HG03460 (cell line): Measurements from ENCODE around the gene SNRNP70.
"Not testable (repeated sequence)": the region's sequence is repeated elsewhere in the genome, so short reads cannot be mapped to it uniquely, and the experiment has no call there.

Experiments
- ATAC-seq: cut with Tn5 transposase; IDR thresholded peaks from one replicate; pipeline ENCODE4 v1.9.1; 2021; ENCODE audit not compliant: unreplicated experiment

SNRNP70 gene

DNA sequence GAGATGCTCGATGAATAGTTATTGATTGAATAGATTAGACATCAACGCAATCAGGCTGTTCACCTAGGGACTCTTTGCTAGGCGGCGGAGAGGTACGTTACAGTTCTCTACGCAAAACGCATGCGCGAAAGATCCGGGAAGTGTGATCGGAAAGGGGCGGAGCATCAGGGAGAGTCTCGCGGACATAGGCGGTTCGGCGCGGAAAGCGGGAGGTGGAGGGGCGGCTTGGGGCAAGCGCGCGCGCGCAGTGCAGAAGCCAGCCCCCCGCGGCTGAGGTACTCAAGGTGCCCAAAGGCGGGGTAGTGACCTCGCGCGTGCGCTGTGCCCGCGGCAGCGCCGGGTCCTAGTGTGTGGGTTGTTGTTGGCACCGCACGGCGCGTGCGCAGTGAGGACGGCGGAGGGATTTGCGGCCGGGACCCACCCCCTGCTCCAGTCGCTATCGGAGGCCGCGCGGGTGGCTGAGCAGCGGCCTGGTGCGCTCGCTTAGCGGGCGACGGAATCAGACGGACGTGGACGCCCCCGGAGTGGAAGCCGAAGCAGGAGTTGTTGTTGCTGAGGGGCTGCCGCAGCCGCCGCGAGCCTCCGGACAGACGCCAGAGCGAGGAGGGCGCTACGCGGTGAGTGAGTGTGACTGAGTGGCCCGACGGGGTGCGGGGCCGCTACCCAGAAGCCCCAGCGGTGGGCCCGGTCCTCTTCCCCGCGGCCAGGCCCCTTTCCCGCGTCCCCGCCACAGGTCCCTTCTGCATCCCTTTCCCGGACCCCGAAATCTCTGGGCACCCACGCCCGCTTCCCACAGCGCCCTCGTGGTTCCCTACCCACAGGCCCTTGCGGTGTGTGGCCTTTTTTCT lies at the start of gene SNRNP70:
SNRNP70 (plus strand) TSS at position 432 of the 848 bp plus-strand sequence. CDS start 964 bp downstream, outside the sequence.
- ATAC-seq, result peak; percentile 84

GRCh38 chr19:49036815-49037214 lies 48.4 kb upstream of the SNRNP70 start, which contains the start of gene CGB1:
CGB1 (minus strand) TSS chr19:49036895; CDS start chr19:49036711, 184 bp downstream.
- not testable (repeated sequence) for ATAC-seq

- not testable (repeated sequence) for ATAC-seq
These were observed 47.1 kb upstream of the SNRNP70 start for GRCh38 chr19:49038111-49038510.

DNA sequence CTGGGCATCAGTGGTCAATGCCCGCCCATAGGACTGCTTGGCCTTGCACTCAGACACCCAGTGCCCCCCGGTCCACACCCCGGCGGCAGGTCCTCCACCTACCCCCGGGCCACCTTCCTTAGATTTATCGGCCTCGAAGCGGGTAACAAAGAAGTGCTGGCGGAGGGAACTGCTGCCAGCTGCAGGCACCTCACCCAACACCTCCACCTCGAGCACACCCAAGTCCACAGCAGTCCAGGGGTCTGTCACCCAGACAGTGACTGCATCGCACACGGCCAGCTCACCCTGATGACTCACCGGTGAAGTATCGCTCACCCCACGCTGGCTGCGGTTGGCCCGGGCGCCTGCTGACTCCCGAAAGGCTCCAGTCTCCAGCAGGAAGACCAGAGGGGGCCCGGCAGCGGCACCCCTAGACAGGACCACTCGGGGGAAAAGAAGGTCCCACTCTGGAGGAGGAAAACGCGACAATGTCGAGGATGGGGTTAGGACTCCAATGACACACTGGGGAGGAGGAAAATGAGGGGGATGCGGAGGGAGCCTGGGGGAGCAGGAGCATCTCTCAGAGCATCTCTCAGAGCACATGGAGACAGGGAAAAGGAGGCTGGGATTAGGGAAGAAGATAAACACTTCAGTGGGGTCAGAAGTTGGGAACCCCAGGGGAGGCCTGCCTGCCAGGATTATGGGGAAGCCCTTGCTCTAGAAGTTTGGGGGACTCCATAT lies 46.5 kb upstream of the SNRNP70 start:
- not testable (repeated sequence) for ATAC-seq

DNA sequence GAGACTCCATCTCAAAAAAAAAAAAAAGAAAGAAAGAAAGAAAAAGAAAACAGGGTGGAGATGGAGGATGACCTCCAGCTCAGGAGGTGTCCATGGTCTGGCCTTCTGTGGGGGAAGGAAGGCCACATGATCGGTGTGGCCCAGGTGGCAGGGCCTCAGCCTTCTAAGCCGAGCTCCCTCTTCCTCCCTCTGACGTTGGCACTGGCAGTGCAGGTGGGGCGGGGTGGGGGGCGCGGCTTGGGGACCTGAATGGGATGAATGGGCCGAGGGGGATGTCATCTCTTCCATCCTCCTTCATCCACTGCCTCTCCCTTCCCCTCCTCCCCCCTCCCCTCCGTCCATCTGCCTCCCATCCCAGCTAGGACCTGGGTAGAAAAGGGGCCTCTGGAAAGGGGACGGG lies 45.5 kb upstream of the SNRNP70 start:
- not testable (repeated sequence) for ATAC-seq

GRCh38 chr19:49042177-49042576 lies 43.1 kb upstream of the SNRNP70 start:
- no peak for ATAC-seq

GRCh38 chr19:49042666-49043065 lies 42.6 kb upstream of the SNRNP70 start:
- not testable (repeated sequence) for ATAC-seq

- ATAC-seq, result not testable (repeated sequence)
These were observed 41.7 kb upstream of the SNRNP70 start, which contains the start of gene CGB5 for GRCh38 chr19:49043548-49043947. CGB5 (plus strand) TSS chr19:49043848; CDS start chr19:49044210, 362 bp downstream.

- not testable (repeated sequence) for ATAC-seq
These were observed 36.2 kb upstream of the SNRNP70 start, which contains the start of gene CGB8 for GRCh38 chr19:49049011-49049410. CGB8 (minus strand) TSS chr19:49049111; CDS start chr19:49048739, 372 bp downstream.

DNA sequence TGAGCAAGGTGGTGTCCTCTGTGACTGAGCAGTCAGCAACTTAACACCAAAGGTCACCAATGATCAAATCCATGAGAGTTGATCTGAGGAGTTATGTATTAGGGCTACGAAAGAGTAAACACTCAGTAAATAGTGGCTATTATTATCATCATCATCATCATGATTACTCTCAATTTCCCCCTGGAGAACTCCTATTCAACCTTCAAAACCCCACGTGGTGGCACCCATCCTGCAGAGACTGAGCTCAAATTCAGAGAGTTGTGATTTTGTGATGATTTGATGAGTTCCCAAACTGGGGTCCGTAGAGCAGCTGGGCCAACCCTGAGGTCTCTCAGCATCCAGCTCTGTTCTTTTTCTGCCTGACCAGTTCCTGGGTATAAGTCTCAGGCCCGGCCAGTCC lies 35.4 kb upstream of the SNRNP70 start:
- not testable (repeated sequence) for ATAC-seq

- ATAC-seq, result not testable (repeated sequence)
These were observed 34.7 kb upstream of the SNRNP70 start for GRCh38 chr19:49050376-49051033.

DNA sequence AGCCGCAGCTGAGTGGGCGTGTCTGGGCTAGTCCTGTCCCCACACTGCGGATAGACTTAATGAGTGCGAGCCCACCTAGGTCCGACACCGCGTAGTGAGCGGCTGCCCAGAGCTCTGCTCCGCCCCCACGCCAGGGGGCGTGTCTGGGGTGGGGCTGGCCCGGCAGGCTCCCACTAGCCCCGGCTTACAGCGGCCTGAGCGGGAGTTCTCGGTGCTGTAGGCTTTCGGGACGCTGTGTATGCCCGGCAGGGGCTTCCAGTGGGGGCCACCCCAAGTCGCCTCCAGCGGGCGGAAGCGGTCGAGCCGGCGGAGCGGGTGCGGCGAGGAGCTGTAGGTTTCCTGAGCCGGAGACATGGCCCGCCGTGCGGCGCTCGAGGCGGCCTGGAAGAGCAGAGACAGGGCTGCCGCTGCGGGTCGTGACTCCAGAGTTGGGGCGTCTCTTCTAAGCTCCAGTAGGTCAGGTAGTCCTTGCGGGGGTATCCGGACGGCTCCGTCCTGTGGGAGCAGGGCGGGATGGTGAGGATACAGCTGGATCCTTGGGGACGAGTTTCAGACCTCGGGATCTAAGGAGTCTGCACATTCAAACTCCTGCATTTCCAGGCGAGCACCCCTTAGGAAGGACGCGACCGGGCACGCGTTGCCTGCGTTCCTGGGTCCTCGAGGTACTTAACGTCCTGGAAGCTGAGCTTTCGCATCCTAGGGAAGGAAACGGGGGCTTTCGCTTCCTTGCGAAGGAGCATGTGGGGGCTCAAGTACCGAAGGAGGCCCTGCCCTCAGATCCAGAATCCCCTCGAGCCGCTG lies 28.9 kb upstream of the SNRNP70 start:
- ATAC-seq, result no peak

- not testable (repeated sequence) for ATAC-seq
These were observed 28.2 kb upstream of the SNRNP70 start for GRCh38 chr19:49056902-49057596.

DNA sequence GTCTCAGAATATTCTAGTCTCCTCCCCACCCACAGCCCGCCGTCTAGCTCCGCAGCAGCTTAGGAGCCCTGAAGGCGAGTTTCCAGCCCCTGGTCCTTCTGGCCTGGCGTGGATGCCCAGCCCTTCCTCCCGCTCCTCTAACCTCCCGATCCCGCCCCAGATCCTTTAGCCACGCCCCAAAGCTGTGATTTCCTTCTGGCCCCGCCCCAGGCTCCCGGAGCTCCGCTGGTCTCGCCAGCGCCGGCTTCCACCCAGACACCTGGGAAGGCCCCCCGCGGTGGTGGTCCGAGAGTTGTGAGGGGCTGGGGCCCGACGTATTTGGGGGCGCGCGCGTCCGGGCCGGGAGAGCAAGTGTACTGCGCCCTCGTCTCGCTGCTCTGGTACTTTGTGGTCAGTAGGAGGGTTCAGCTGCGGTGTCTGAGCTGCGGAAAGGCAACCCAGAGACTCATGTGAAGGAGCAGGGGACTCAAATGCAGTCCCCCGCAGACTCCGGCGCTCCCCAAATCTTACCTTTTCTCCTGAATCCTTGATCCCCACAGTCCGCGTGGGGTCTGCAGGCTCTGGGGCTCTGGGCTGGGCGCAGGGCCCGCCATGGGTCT lies 27.5 kb upstream of the SNRNP70 start, which contains the start of gene CGB7:
CGB7 (minus strand) TSS at position 114 of the 599 bp plus-strand sequence. CDS start 2,374 bp downstream, outside the sequence.
- ATAC-seq, result no peak

DNA sequence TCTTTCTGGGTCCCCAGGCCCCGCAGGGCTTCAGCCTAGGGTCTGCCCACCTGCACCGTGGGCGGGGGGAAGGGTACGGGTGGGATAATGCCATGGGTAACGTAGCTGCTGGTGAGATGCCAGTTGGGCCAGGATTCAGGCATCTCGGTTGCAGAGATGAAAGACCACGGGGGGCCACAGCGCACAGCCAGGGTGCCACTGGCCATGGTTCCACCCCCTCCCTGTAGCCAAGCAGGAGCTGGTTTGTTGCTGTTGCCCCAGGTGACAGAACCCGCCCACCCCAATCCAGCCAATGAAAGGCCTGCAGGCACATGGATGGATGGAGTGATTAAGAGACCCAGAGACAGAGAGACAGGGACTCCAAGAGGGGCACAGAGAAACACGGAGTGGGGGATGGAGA lies 26.7 kb upstream of the SNRNP70 start:
- ATAC-seq, result no peak

- no peak for ATAC-seq
These were observed 26.2 kb upstream of the SNRNP70 start for GRCh38 chr19:49059053-49059452.

- ATAC-seq, result no peak
These were observed 24.3 kb upstream of the SNRNP70 start for GRCh38 chr19:49061000-49061399.

DNA sequence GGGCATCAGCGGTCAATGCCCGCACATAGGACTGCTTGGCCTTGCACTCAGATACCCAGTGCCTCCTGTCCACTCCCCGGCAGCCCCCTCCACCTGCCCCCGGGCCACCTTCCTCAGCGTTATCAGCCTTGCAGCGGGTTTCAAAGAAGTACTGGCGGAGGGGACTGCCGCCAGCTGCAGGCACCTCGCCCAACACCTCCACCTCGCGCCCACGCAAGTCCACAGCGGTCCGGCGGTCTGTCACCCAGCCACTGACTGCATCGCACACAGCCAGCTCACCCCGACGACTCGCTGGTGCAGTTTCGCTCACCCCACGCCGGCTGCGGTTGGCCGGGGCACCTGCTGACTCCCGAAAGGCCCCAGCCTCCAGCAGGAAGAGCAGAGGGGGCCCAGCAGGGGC lies 23.8 kb upstream of the SNRNP70 start:
- no peak for ATAC-seq

DNA sequence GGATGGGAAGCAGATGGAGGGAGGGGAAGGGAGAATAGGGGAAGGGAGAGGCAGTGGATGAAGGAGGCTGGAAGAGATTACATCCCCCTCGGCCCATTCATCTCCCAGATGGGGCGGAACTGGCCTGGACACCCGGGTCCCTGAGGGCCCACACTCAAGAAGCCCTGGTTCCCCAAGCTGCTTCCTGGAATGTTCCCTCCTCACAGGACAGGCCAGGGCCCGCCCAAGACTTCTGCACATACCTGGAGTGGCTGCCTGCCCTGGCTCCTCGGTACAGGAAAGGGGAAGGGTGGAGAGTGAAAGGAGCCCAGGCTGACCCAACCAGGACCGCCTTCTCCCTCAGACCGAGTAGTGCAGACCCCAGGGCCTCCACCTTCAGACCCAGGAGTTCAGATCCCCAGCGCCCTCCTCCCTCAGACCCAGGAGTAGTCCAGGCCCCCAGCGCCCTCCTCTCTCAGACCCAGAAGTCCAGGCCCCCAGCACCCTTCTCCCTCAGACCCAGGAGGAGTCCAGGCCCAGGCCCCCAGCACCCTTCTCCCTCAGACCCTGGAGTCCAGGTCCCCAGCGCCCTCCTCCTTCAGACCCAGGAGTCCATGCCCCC lies 21.1 kb upstream of the SNRNP70 start:
- no peak for ATAC-seq
